CD4-positive, alpha-beta memory T cell (primary cell): ENCODE data around the gene CFAP97D2. TPM values are rescaled to one million over a fixed set of nuclear protein-coding genes. Genes with fewer than 3 reads are reported as not detected.
"Not testable (repeated sequence)": the region's sequence is repeated elsewhere in the genome, so short reads cannot be mapped to it uniquely, and the experiment has no call there.

ENCODE experiments used
- CTCF ChIA-PET: fragments of 350-600 bp; sonication (Branson Sonifier 250); formaldehyde crosslinking; loops from one replicate; lab custom pipeline; 2021; ENCODE audit warnings: inconsistent platforms; ENCODE audit not compliant: partially characterized antibody; lab: Charles Lee
- POLR2A ChIA-PET: fragments of 350-600 bp; sonication (Branson Sonifier 250); formaldehyde crosslinking; loops from one replicate; lab custom pipeline; 2021; ENCODE audit not compliant: partially characterized antibody; lab: Charles Lee
- DNase-seq, 5 donors: peaks; one replicate each; pipeline versions ENCODE4 v3.0.0 to v3.0.0-alpha.2; 2020 to 2022; ENCODE audit warnings: mixed read lengths in 1 of 5
- H3K27ac ChIP-seq: one replicate; pipeline ENCODE4 v1.7.0; 2013; ENCODE audit warnings: low read depth, low read length
- H3K27me3 ChIP-seq: 2 replicates; pipeline ENCODE4 v1.7.0; 2013; ENCODE audit warnings: mild to moderate bottlenecking, low read length, moderate library complexity; ENCODE audit not compliant: insufficient read depth
- H3K36me3 ChIP-seq: 2 replicates; pipeline ENCODE4 v1.7.0; 2013; ENCODE audit warnings: mild to moderate bottlenecking, low read length, moderate library complexity; ENCODE audit not compliant: insufficient read depth
- H3K4me1 ChIP-seq: 2 replicates; pipeline ENCODE4 v1.7.0; 2013; ENCODE audit warnings: mild to moderate bottlenecking, low read length, moderate library complexity; ENCODE audit not compliant: insufficient read depth
- H3K4me3 ChIP-seq, 2 donors: one replicate each; pipeline ENCODE4 v1.7.0; 2013; ENCODE audit warnings: low read length in 2 of 2, mild to moderate bottlenecking in 1 of 2
- H3K9me3 ChIP-seq, 2 donors: one replicate each; pipeline ENCODE4 v1.7.0; 2013; ENCODE audit warnings: low read length in 2 of 2, control low read depth in 1 of 2; ENCODE audit not compliant: control insufficient read depth in 1 of 2
- H3K27ac Mint-ChIP-seq, 7 donors: one replicate each; pipeline ENCODE4 v1.8.0; 2020 to 2021; ENCODE audit warnings: mixed read lengths in 7 of 7, mild to moderate bottlenecking in 6 of 7, inconsistent platforms in 3 of 7, moderate library complexity in 3 of 7
- H3K27me3 Mint-ChIP-seq, 2 donors: one replicate each; pipeline ENCODE4 v1.8.0; 2020 to 2021; ENCODE audit warnings: mixed read lengths in 2 of 2
- H3K36me3 Mint-ChIP-seq, 2 donors: one replicate each; pipeline ENCODE4 v1.8.0; 2020 to 2021; ENCODE audit warnings: mixed read lengths in 2 of 2, inconsistent platforms in 1 of 2, mild to moderate bottlenecking in 1 of 2
- H3K4me1 Mint-ChIP-seq, 4 donors: one replicate each; pipeline ENCODE4 v1.8.0; 2020 to 2021; ENCODE audit warnings: mixed read lengths in 4 of 4, mild to moderate bottlenecking in 1 of 4
- H3K4me3 Mint-ChIP-seq, 8 donors: one replicate each; pipeline ENCODE4 v1.8.0; 2020 to 2021; ENCODE audit warnings: mixed read lengths in 8 of 8, mild to moderate bottlenecking in 7 of 8, moderate library complexity in 6 of 8, inconsistent platforms in 3 of 8
- H3K9me3 Mint-ChIP-seq, 8 donors: one replicate each; pipeline ENCODE4 v1.8.0; 2020 to 2021; ENCODE audit warnings: mixed read lengths in 8 of 8, mild to moderate bottlenecking in 5 of 8, inconsistent platforms in 3 of 8, moderate library complexity in 1 of 8
- intact Hi-C: fragments of 100-400 bp; cut with micrococcal nuclease; formaldehyde crosslinking; loops from one replicate; pipeline ENCODE4 v1.15.1; 2023
- polyA plus RNA-seq, 2 donors: library from polyadenylated mRNA; unstranded; fragments of 300-500 nt; fragmentation: Illumina TruSeq; gene quantifications; one replicate each; pipeline ENCODE4 v1.2.3, GENCODE V29; 2021
- total RNA-seq, 2 experiments: library from RNA; stranded (reverse); gene quantifications; one replicate each; pipeline ENCODE4 v1.2.3, GENCODE V29; 2021

Gene CFAP97D2
- total and polyA plus RNA-seq, 4 experiments from 2014 or later, result not detected

DNA sequence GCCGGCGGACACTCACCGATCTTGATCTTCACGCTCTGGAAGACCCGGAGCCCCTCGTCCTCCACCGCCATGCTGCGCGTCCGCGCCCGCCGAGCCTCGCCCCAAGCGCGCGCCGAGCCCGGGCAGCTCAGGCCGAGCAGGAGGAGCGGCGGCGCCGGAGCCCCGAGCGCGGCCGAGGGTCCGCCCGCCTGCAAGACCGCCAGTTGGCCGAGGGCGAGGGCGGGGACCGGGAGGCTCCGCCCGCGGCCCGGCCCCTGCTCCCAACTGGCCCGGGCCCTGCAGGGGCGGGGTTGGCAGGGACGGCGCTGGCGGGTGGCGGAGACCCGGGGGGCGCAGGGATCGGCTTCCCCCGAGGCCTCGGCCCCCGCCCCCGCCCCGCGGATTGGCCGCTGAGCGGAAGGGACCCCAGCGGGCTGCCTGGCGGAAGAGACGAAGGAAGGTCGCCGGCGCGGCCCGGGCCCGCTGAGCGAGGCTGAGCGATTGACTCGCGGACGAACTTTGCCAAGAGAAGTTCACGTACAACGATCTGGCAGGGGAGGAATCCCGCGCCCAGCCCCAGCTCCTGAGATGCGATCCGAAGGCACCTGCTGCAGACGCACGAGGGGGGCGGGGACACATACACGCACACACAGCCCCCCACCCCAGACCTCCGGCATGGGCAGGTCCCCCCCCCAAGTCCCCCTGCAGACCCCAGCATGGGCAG is 46.5 kb upstream of the CFAP97D2 start, which contains the start of gene RASA3:
TSS of gene RASA3 (minus strand) at position 205 of the 703 bp plus-strand sequence. CDS start at position 71, 134 bp downstream.
- ChIA-PET POLR2A (interaction anchor here (1.0 to 9.5 kb wide), 11 partner anchors 8 to 65 kb away, joined by 3 to 170 read pairs (median 18); no protein-coding TSS in a partner anchor), CTCF (interaction anchor here (1.2 kb wide), 1 partner anchor 12 kb away, joined by 3 read pairs; no protein-coding TSS in a partner anchor)
- Histone ChIP-seq H3K4me3 (peak within 1 kb of the TSS; percentile 92 to 93), H3K9me3 (no peaks in the 10 kb centered on the region), H3K27ac (peak within 1 kb of the TSS; percentile 74), H3K4me1 (peaks cover 45% of the 10 kb centered on the region), H3K36me3 (peaks cover 4% of the 10 kb centered on the region), H3K27me3 (no peaks in the 10 kb centered on the region)
- Mint-ChIP-seq H3K9me3 (peaks cover 0 to 4% (median 0%) of the 10 kb centered on the region in 8 donors), H3K27ac (peak within 1 kb of the TSS; percentile 87 to 100 (median 98)), H3K4me3 (peak within 1 kb of the TSS; percentile 79 to 100 (median 100)), H3K36me3 (peaks cover 20 to 31% of the 10 kb centered on the region in 2 donors), H3K27me3 (no peaks in the 10 kb centered on the region), H3K4me1 (peaks cover 31 to 69% (median 57%) of the 10 kb centered on the region in 4 donors)
- intact Hi-C loops, result loop anchor here (5.0 kb wide), 1 partner anchor 315 kb away; no protein-coding TSS in a partner anchor
- DNase-seq, result peak; percentile 59 to 72 (median 62)

DNA sequence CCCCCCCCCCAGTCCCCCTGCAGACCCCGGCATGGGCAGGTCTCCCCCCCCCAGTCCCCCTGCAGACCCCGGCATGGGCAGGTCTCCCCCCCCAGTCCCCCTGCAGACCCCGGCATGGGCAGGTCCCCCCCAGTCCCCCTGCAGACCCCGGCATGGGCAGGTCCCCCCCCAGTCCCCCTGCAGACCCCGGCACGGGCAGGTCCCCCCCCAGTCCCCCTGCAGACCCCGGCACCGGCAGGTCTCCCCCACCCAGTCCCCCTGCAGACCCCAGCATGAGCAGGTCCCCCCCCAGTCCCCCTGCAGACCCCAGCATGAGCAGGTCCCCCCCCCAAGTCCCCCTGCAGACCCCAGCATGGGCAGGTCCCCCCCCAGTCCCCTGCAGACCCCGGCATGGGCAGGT is 45.9 kb upstream of the CFAP97D2 start:
- H3K36me3 Mint-ChIP-seq, result peaks cover 15 to 26% of the 10 kb centered on the region in 2 donors
- H3K27ac Mint-ChIP-seq, CTCF ChIA-PET, H3K27ac ChIP-seq, H3K4me3 Mint-ChIP-seq, H3K27me3 ChIP-seq, H3K4me3 ChIP-seq, H3K9me3 ChIP-seq, H3K36me3 ChIP-seq, DNase-seq, H3K9me3 Mint-ChIP-seq, H3K27me3 Mint-ChIP-seq: not testable (repeated sequence)
- POLR2A ChIA-PET, result interaction anchor here (1.0 to 9.5 kb wide), 7 partner anchors 7 to 29 kb away, joined by 3 to 170 read pairs (median 87); no protein-coding TSS in a partner anchor
- peaks cover 33 to 68% (median 56%) of the 10 kb centered on the region in 4 donors for H3K4me1 Mint-ChIP-seq
- intact Hi-C loops, result loop anchor here (5.0 kb wide), 1 partner anchor 316 kb away; no protein-coding TSS in a partner anchor
- peaks cover 39% of the 10 kb centered on the region for H3K4me1 ChIP-seq

DNA sequence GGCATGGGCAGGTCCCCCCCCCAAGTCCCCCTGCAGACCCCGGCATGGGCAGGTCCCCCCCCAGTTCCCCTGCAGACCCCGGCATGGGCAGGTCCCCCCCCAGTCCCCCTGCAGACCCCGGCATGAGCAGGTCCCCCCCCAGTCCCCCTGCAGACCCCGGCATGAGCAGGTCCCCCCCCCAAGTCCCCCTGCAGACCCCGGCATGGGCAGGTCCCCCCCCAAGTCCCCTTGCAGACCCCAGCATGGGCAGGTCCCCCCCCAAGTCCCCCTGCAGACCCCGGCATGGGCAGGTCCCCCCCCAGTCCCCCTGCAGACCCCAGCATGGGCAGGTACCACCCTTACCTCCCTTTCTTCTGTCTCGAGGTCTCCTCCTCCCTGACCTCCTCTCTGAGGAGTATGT is 45.5 kb upstream of the CFAP97D2 start:
- ChIA-PET POLR2A (interaction anchor here (1.8 to 3.0 kb wide), 3 partner anchors 10 to 29 kb away, joined by 13 to 24 read pairs (median 15); no protein-coding TSS in a partner anchor), CTCF (interaction anchor here (0.9 kb wide), 1 partner anchor 15 kb away, joined by 3 read pairs; no protein-coding TSS in a partner anchor)
- Mint-ChIP-seq H3K4me1 (peaks cover 33 to 63% (median 52%) of the 10 kb centered on the region in 4 donors), H3K36me3 (peaks cover 14 to 25% of the 10 kb centered on the region in 2 donors), H3K4me3 (peak overlapping the region; percentile 70 to 87 (median 84)), H3K27ac (peak overlapping the region; percentile 71 to 88 (median 80))
- intact Hi-C loops, result loop anchor here (5.0 kb wide), 1 partner anchor 316 kb away; no protein-coding TSS in a partner anchor
- not testable (repeated sequence) for H3K27ac ChIP-seq, DNase-seq, H3K4me3 ChIP-seq, H3K27me3 Mint-ChIP-seq, H3K9me3 ChIP-seq, H3K36me3 ChIP-seq, H3K27me3 ChIP-seq, H3K9me3 Mint-ChIP-seq
- H3K4me1 ChIP-seq, result peaks cover 35% of the 10 kb centered on the region

DNA sequence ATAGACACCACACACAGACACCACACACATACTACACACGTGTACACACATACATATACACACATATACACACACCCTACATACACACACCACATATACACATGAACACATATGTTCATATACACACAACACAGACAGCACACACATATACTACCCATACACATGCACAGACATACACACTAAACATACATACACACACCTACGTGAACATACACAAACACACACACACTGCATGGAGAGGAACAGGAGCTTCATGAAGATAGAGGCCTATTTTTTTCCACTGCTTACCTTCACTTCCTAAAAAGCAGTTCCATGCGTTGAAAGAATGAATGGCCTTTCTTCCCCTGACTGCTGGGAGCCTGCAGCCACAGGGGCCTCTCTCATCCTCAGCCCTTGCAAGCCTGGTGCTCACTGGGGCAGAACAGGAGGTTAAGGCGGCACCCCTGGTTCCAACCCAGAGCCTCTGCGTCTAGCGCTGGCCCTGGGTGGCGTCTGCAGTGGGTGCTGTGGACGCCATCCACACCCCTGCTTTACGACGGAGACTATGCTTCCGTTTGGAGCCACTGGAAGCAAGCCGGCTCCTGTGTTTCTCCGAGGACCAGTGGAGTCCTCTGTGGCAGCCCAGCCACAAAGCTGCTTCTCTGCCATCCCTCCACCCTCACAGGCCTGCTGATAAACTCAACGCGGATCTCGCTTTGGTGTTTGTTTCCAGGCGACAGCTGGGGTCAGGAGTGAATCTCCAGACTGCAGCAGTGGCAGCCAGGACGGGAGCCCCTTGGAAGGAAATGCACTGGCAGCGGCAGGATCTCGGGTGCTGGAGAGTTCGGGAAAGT is 44.7 kb upstream of the CFAP97D2 start:
- peaks cover 27% of the 10 kb centered on the region for H3K4me1 ChIP-seq
- H3K9me3 ChIP-seq, result no peaks in the 10 kb centered on the region
- peak in 2 of 5 donors; percentile 49 to 54 for DNase-seq
- no peaks in the 10 kb centered on the region for H3K27me3 ChIP-seq
- ChIA-PET POLR2A (interaction anchor here (0.7 to 3.0 kb wide), 7 partner anchors 9 to 92 kb away, joined by 3 to 24 read pairs (median 11); no protein-coding TSS in a partner anchor), CTCF (interaction anchor here (0.9 to 1.3 kb wide), 2 partner anchors 14 to 17 kb away, joined by 3 to 5 read pairs; no protein-coding TSS in a partner anchor)
- Mint-ChIP-seq H3K9me3 (peaks cover 0 to 4% (median 0%) of the 10 kb centered on the region in 8 donors), H3K36me3 (peaks cover 14 to 19% of the 10 kb centered on the region in 2 donors), H3K27ac (peak overlapping the region; percentile 71 to 91 (median 86)), H3K4me3 (peak overlapping the region; percentile 70 to 87 (median 84)), H3K4me1 (peaks cover 28 to 57% (median 46%) of the 10 kb centered on the region in 4 donors), H3K27me3 (no peaks in the 10 kb centered on the region)
- H3K4me3 ChIP-seq, result peak overlapping the region in 1 of 2 donors; percentile 18
- intact Hi-C loops, result loop anchor here (5.0 kb wide), 1 partner anchor 317 kb away; no protein-coding TSS in a partner anchor
- peak overlapping the region; percentile 2 for H3K27ac ChIP-seq
- no peaks in the 10 kb centered on the region for H3K36me3 ChIP-seq

DNA sequence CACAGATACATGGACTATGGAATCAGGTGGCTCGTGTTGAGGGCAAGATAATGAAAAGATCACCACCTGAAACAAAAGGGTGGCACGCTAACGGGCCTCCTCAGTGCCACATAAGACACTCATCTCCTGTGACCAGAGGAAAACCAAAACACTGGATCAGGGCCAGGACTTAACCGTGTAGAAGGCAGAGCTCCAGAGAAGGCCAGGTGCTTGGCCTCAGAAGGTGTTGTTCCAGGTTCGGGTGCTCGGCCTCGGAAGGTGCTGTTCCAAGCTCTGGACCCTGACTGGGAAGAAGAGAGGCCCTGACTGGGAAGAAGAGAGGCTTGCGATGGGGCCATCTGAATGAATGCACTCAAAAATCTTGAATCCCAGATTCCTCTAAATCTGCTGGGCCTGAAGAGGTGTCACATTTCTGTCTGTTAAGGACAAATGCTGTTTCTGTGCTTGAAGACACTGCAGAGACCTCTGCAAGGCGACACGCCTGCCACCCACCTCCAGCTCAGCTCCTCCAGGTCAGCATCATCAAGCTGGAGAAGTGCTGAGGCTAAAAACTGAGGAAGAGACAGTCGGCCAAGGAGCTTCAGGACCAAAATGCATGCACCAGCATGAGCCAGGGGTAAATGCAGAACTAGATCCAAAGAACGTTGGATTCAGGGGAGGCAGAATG is 44.0 kb upstream of the CFAP97D2 start:
- Mint-ChIP-seq H3K4me1 (peaks cover 28 to 53% (median 40%) of the 10 kb centered on the region in 4 donors), H3K36me3 (peaks cover 10 to 16% of the 10 kb centered on the region in 2 donors), H3K27me3 (no peaks in the 10 kb centered on the region), H3K9me3 (peaks cover 0 to 4% (median 0%) of the 10 kb centered on the region in 8 donors), H3K4me3 (peak overlapping the region in 7 of 8 donors; percentile 6 to 87 (median 77)), H3K27ac (peak overlapping the region; percentile 50 to 91 (median 84))
- no peaks in the 10 kb centered on the region for H3K9me3 ChIP-seq
- H3K27me3 ChIP-seq, result no peaks in the 10 kb centered on the region
- H3K27ac ChIP-seq, result peak overlapping the region; percentile 2
- intact Hi-C loops, result loop anchor here (5.0 kb wide), 1 partner anchor 318 kb away; no protein-coding TSS in a partner anchor
- H3K4me3 ChIP-seq, result no peak overlapping the region
- no peaks in the 10 kb centered on the region for H3K36me3 ChIP-seq
- CTCF ChIA-PET, result interaction anchor here (0.9 to 1.3 kb wide), 2 partner anchors 17 to 88 kb away, joined by 3 to 5 read pairs; no protein-coding TSS in a partner anchor
- no peak for DNase-seq
- POLR2A ChIA-PET, result interaction anchor here (0.7 to 3.0 kb wide), 8 partner anchors 9 to 91 kb away, joined by 3 to 24 read pairs (median 8); no protein-coding TSS in a partner anchor
- peaks cover 23% of the 10 kb centered on the region for H3K4me1 ChIP-seq

DNA sequence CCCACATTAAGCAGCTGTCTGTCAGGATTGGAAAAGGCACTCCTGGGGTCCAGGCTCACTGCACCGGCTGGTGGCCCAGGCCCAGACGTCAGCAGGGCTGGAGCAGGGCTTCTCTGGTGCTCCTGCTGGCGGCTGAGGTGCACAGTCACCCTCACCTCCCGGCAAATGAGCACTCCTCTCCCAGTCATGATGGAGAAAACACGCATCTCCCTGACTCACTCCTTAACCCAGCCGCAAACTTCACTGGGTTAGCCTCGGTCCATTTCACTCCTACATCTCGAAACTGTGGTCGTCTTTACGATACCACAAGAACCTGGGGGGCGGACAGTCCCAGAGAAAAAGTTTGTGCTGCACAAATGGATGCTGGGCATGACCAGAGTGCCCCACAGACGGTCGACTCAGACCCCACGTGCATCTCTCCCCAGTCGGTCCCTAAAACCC is 43.3 kb upstream of the CFAP97D2 start:
- Mint-ChIP-seq H3K27me3 (no peaks in the 10 kb centered on the region), H3K4me3 (peak overlapping the region in 2 of 8 donors; percentile 3 to 13), H3K4me1 (peaks cover 28 to 51% (median 38%) of the 10 kb centered on the region in 4 donors), H3K9me3 (peaks cover 0 to 4% (median 0%) of the 10 kb centered on the region in 8 donors), H3K27ac (peak overlapping the region in 6 of 7 donors; percentile 50 to 88 (median 85)), H3K36me3 (peaks cover 9 to 15% of the 10 kb centered on the region in 2 donors)
- intact Hi-C loops, result no loop called here
- Histone ChIP-seq H3K27me3 (no peaks in the 10 kb centered on the region), H3K9me3 (no peaks in the 10 kb centered on the region), H3K4me3 (no peak overlapping the region), H3K4me1 (peaks cover 26% of the 10 kb centered on the region), H3K27ac (no peak overlapping the region), H3K36me3 (no peaks in the 10 kb centered on the region)
- POLR2A ChIA-PET, result interaction anchor here (1.1 to 3.0 kb wide), 5 partner anchors 8 to 27 kb away, joined by 5 to 24 read pairs (median 11); no protein-coding TSS in a partner anchor
- peak in 1 of 5 donors; percentile 21 for DNase-seq
- CTCF ChIA-PET, result interaction anchor here (0.9 to 1.3 kb wide), 2 partner anchors 16 to 87 kb away, joined by 3 to 5 read pairs; no protein-coding TSS in a partner anchor
